HG03025 (cell line): Measurements from ENCODE around the gene LGALS7B.
"Not testable (repeated sequence)": the region's sequence is repeated elsewhere in the genome, so short reads cannot be mapped to it uniquely, and the experiment has no call there.

Experiments
- ATAC-seq: cut with Tn5 transposase; IDR thresholded peaks from one replicate; pipeline ENCODE4 v1.9.1; 2021; ENCODE audit warnings: mild to moderate bottlenecking, moderate library complexity; ENCODE audit not compliant: unreplicated experiment, low FRiP score

Gene LGALS7B

DNA sequence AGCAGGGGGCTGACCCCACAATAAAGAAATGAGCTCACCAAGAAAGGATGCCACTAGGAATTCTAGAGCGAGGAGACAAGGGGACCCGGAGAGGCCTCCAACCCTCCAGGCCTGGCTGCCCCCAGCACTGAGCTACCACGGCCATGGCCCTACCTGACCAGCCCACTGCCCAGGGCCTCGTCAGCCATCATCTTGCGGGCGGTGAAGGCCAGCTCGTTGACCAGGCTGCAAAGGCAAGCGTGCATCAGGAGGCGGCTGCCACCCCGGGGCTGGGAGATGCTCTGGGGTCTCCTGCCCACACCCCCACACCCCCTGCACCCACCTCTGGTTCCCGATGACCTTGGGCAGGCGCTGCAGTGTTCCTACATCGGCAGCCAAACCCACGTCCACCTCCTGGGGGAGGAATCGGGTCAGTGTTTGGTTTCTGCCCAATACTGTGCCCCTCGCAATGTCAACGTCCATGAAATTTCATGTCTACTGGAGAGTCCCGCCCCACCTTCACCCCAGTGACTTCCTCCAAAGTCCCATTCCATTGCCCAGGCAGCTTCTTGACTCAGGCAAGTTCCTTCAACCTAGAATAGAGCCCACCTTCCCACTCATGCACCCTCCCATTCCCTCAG lies 27.2 kb downstream of the LGALS7B start:
- no peak for ATAC-seq

DNA sequence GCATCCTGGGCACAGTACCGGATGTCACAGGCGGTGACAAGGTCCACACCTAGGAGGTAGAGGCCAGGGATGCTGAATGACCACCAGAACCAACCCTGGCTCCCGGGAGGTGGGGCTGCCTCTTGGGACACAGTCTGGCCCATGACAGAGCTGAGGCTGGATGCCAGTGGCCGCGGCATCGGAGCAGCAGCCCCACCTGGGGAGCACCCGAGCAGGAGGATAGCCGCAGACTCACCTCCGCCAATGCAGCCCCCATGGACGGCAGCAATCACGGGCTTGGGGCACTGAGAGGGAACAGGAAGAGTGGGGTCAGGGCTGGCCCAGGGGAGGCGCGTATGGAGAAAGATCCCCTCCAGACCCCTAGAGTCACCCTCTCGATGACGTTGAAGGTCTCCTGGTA lies 28.1 kb downstream of the LGALS7B start:
- no peak for ATAC-seq

DNA sequence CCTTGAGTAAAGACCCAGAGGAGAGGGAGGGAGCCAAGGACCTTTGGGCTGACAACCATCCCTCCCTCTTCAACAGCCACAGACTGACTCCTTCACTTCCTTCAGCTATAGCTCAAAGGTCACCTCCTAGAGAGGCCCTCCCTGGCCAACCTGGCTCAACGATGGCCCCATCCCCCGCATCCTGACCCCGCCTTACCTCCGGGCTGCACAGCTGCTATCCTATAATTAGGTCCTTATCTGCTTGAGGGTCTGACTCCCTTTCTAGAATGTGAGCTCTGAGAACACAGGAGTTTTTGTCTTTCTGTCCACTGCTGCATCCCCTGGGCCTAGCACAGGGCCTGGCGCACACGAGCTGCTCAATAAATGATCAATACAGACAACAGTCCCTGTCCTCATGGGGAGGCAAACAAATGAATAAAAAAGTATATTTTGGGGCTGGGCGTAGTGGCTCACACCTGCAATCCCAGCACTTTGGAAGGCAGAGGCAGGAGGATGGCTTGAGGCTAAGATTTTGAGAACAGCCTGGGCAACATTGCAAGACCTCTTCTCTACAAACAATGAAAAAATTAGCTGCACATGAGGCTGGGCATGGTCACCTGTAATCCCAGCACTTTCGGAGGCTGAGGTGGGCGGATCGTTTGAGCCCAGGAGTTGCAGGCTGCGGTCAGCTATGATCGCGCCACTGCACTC lies 30.4 kb downstream of the LGALS7B start:
- no peak for ATAC-seq

DNA sequence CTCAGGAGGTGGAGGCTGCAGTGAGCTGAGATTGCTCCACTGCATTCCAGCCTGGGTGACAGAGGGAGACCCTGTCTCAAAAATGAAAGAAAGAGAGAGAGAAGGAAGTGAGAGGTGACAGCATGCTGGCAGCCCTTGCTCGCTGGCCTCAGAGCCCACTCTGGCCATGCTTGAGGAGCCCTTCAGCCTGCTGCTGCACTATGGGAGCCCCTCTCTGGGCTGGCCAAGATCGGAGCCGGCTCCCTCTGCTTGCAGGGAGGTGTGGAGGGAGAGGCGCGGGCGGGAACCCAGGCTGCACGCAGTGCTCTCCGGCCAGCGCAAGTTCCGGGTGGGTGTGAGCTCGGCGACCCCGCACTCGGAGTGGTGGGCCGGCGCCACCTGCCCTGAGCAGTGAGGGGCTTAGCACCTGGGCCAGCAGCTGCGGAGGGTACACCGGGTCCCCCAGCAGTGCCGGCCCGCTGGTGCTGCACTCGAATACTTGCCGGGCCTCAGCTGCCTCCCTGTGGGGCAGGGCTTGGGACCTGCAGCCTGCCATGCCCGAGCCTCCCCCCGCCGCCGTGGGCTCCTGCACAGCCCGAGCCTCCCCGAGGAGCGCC lies 32.3 kb downstream of the LGALS7B start:
- not testable (repeated sequence) for ATAC-seq

DNA sequence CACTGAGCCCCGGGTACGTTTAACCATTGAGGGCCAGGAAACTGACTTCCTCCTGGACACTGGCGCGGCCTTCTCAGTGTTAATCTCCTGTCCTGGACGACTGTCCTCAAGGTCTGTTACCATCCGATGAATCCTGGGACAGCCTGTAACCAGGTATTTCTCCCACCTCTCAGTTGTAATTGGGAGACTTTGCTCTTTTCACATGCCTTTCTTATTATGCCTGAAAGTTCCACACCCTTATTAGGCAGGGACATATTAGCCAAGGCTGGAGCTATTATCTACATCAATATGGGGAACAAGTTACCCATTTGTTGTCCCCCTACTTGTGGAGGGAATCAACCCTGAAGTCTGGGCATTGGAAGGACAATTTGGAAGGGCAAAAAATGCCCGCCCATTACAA lies 36.9 kb downstream of the LGALS7B start:
- not testable (repeated sequence) for ATAC-seq

DNA sequence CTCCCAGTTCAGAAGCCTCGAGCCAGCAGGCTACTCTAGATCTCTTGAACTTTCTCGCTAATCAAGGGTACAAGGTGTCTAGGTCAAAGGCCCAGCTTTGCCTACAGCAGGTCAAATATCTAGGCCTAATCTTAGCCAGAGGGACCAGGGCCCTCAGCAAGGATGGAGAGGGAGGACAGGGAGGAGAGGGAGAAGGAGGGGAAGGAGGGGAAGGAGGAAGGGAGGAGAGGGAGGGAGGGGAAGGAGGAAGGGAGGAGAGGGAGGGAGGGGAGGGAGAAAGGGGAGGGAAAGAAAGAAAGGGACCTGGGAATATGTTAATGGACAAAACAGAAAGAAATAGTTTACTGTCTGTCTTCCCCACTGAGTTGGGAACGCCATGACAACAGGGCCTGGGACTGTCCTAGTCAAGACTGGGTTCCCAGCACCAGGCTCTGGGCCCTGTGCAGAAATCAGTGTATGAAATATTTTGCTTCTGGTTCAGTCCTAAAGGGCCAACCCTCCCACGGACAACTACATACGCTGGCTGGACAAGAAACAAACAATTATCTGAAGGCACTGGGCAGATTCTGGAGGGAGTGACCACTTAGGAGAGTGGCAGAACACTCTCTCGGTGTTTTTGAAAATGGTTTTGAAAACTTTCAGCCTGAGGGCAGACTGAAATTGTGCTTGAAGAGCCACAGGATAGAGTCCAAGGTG lies 38.0 kb downstream of the LGALS7B start:
- ATAC-seq, result no peak

DNA sequence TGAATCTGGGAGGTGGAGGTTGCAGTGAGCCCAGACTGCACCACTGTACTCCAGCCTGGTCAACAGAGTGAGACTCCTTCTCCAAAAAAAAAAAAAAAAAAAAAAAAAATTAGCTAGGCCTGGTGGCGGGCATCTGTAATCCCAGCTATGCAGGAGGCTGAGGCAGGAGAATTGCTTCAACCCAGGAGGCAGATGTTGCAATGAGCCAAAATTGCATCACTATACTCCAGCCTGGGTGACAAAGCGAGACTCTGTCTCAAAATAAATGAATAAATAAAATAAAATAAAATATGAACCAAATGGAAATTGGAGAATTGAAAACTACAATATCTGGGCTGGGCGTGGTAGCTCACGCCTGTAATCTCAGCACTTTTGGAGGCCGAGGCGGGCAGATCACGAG lies 40.2 kb downstream of the LGALS7B start:
- not testable (repeated sequence) for ATAC-seq

DNA sequence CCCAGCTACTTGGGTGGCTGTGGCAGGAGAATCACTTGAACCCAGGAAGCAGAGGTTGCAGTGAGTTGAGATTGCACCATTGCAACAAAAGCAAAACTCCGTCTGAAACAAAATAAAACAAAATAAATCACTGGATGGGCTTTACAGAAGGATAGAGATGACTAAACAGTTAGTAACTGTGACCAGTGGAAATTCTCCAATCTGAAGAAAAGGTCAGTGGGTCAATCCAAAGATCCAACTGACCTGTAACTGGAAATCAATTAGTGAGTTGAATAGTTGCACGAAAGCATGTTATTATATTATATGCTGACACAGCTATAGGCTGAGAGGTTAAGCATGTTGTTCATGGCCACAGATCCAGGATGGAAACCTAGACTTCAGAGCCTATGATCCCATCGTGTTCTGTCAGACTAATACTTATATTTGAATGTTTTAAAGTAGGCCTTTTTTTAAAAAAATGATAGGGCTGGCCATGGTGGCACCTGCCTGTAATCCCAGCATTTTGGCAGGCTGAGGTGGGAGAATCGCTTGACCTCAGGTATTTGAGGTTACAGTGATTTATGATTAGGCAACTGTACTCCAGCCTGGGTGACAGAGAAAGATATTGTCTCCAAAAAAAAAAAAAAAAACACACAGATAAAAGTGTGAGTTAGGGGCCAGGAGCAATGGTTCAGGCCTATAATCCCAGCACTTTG lies 41.2 kb downstream of the LGALS7B start:
- ATAC-seq, result no peak

DNA sequence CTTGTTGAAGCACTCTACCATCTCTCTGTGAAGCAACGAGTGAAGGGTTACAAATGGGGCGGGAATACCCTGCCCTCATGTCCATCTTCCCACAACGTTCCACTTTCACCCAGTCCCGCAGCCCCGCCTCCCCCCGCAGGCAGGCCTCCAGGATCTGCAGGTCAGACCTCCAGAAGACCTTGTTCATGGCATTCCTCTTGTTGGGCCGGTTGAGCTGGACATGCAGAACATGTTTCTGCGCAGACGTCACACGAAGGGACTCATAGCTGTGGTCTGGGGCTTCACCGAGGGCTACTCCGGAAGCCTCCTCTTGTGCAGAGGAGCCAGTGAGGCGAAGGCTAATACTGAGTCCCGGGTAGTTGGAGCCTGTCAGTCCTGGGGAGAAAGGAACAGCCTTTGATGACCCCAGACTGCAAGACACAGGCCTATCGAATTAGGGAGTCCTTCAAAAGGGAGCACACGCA lies 42.2 kb downstream of the LGALS7B start:
- peak; percentile 33 for ATAC-seq

DNA sequence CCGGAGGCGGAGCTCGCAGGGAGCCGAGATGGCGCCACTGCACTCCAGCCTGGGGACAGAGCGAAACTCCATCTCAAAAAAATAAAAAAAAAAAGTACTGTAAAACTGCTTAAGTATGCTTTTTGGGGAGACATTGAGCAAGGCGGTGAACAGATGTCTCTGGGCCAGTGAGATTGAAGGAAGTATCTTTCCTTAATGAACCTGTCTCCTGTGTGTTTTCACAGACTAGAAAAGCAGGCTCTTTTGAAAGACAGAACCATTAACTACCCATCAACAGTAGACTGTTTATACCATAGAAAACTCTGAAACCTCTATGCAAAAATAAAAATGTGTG lies 44.1 kb downstream of the LGALS7B start:
- no peak for ATAC-seq

DNA sequence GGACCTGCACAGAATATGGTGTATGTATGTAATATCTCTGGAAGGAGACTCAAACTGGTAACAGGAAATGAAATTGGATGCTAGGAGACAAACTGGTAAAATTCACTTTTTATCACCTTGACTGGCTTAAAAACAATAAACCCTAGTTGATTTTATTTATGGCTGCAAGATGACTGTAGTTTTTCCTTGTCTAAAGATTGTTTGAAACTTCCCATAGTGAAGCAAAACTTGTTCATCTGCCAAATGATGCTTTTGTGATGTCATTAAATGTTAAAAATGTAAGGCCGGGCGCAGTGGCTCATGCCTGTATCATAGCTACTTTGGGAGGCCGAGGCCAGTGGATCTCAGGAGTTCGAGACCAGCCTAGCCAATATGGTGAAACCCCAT lies 45.1 kb downstream of the LGALS7B start:
- no peak for ATAC-seq

DNA sequence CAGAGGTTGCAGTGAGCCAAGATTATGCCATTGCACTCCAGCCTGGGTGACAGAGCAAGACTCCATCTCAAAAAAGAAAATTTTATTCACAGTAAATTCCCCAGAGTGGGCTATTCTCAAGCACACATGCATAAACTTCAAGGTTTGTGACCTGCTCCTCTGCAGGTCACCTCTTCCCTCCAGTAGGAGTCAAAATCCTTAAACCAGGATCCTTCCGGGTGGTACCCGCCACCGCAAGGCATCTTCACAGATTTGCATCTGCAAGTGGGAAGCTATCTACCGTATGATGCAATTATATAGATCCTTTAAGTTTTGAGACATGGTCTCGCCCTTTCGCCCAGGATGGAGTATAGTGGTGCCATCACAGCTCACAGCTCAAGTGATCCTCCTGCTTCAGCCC lies 45.6 kb downstream of the LGALS7B start:
- no peak for ATAC-seq

DNA sequence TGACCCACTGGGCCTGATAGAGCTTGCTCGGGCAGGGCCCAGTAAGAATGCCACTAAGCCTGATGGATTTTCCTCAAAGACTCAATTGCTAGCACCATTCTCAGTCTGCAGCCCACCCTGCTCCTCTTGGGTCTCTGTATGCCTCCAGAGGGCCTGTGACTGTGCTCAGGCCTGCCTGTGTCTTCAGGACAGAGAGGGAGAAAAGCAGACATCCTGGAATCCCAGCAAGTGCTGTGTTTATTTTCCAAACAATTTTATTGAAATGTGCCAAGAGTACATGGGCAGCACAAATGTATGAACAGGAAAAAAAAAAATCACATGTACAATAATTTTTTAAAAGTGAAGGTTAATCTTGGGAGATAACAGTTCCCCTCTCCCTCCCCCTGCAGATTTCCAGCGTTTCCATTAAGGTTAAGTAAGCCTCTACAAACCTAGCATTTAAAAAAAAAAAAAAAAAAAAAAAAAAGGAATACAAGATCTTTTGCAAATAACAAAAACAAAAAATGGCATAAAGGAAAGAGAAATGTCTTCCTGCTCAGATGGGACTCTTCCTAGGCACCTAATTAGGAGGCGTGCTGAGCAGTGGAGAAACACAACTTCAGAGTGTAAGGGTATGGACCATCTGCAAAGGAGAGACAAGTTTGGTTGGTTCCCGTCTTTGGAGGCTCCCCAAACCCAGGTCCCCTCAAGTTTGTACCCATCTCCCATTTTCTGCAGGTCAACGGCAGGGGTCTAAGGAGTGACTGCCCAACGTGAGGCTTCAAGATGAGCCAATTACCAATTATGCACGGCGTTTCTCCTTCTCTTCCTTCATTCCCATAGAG lies 47.4 kb downstream of the LGALS7B start:
- ATAC-seq, result no peak

DNA sequence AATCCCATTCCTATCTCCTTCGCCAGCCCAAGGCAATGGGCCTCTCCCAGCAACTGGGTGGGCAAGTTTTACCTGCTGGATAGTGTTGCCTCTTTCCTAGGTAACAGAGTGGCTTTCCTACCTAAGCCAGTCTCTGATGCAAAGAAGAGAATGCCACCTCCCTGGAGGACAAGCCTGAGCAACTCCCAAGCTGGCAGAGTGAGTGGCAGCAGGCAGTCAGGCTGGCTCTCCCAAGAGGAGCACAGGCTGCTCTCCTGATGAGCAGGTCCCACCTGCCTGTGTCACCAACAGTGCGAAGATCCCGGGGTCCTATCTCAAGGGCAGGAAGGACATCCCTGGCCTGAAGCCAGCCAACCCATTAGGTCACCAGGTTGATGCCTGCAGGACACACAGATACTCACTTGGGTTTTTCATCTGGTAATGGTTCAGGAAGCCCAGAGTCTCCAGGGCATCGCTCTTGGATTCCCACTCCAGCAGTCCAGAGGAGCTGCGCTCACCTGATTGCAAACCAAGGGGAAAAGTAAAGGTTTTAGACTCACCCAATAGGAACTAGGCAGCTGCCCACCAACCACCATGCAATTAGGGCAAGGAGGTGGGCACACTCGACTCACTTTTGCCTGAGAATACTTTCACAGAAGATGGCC lies 48.1 kb downstream of the LGALS7B start:
- ATAC-seq, result no peak

DNA sequence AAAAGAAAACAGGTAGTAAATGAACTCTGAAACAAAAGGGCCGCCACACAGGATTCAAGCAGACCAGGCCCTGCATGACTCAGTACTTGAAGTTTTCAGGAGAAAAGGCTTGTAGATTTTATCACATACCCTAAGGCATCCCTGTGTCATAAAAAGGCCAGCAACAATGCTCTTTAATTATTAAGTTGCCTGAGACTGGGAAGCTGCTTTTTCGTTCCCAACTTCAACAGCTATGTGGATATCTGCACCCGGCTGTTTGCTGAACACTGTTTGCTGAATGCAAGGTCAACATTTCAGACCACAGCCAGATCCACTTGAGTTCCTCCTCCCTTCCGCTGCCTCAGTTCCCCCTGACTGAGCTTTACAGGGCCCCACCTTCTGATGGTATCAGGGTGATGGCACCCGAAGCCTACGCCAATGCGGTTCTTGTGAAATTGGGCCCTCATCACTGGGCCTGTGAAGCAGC lies 48.7 kb downstream of the LGALS7B start:
- ATAC-seq, result no peak

DNA sequence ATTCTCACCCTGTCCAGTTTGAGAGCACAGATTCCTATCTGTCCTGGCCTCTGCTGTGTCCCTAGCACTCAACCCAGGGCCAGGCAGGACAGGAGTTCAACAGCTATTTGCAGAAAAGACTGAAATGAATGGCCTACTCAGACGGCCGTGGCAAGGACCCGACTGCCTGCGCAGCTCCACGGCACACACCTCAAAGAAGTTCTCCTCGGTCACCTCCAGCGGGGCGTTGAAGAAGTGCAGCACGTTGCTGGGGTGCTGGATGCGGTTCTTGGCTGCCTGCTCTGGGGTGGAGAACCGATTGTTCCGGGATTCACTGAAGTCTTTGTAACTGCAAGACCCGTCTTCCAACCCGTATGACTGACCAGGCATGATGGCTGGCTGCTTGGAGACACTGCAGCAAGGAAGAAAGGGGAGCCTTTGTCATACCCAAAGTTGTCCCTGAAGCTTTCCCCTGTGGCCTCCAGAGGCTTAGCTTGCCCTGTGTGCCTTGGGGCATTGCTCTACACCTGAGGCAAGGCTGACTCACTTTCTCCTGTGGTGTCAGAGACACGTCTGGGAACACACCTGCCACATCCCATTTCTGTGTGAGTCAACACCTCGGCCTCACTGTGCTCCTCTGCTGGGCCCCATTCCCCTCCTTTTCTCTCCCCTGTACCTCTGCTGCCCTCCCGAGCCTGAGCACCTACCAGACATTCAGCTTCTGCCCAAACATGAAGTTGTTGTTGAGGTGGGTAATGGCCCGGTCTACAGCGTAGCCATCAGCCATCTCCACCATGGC lies 49.4 kb downstream of the LGALS7B start:
- ATAC-seq, result no peak

DNA sequence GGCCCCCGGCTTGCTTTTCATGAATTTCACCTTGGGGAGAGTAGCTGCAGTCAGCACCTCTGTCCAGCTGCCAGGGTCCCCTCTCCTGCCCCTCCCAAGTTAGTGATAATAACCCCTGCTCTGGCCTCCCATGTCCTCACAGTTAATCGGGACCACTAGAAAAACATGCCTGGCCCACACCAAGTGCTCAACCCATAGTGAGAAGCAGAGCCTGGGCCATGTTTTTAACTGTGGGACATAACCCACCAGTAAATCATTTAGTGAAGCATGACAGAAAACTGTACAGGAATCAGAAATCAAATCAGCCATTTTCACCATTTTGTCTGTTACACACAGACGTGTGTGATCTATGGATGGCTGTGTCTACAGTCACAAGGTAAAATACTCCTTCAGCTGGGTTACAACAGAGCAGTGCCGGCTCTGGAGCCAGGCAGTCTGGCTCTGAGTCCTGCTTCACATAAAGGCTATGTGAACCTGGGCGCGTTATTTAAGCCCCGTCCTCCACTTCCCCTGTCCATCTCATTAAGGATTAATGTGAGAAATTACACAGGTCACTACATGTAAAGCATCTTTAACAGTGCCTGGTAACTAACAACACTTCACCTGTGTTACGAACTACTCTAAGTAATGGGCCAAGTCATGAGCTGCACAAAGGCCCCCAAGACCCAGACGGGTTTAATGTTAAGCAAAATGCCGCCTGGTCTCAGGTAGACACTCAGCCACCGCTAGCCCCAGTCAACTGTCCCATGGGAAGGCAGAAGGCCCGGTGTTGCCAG lies 50.2 kb downstream of the LGALS7B start:
- no peak for ATAC-seq
